ENCODE measurements around the gene NDUFA11.

NDUFA11 gene

GRCh38 chr19:5932146-5932545 lies 28.6 kb upstream of the NDUFA11 start:
- no peak for DNase-seq

GRCh38 chr19:5931251-5931650 lies 27.7 kb upstream of the NDUFA11 start:
- no peak for DNase-seq

DNA sequence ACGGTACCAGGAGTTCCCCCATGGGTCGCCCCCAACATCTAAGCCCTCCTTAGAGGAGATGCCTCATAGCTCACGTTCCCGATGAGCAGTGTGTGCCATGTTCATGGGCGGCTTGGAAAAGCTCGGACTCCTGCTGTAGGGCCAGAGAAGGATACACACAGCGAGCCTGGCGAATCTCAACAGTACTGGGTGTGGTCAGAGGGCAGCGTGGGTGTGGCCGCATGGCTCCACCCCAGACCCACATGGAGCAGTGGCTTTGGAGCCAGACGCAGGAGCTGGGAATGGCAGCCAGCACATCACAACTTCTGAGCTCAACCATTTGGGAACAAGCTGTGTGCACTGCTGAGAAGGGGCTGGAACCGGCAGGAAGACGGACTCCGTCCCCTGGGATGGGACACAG lies 26.0 kb upstream of the NDUFA11 start:
- no peak for DNase-seq

- DNase-seq, result no peak
These were observed 25.6 kb upstream of the NDUFA11 start for GRCh38 chr19:5929179-5929578.

DNA sequence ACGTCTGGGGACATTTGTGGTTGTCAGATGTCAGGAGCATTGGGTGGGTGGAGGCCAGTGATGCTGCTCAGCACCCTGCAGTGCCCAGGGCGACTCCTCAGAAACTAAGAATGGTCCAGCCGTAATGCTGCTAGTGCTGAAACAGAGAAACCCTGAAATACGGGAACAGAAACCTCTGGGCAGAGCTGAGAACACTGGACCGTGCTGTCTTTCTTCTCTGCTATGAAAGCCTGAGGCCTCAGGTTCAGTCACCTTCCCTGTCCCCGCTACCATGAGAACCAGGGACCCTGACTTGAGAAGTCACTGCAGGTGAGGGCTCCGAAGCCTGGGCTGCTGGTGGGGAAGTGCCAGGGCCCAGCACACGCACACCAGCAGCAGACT lies 23.8 kb upstream of the NDUFA11 start:
- DNase-seq, result no peak

- no peak for DNase-seq
These were observed 23.3 kb upstream of the NDUFA11 start for GRCh38 chr19:5926641-5927440.

- no peak for DNase-seq
These were observed 22.3 kb upstream of the NDUFA11 start for GRCh38 chr19:5925830-5926427.

- no peak for DNase-seq
These were observed 19.8 kb upstream of the NDUFA11 start for GRCh38 chr19:5923356-5923755.

DNA sequence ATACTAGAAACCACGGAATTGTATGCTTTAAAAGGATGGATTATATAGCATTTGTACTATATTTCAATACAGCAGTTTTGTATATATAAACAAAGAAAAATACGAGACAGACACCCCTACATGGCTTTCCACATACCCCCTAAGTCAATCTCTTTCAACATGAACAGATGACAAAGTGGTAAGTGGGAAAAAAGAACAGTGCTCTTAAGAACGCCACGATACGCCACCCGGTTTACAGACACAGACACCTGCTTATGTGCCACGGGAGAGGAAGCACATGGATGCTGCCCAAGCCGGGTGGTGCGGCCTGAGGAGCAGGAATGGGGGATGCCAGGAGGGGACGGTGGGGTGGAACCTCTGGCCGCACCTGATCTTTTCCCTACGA lies 18.6 kb upstream of the NDUFA11 start:
- no peak for DNase-seq

GRCh38 chr19:5921516-5922160 lies 18.0 kb upstream of the NDUFA11 start:
- no peak for DNase-seq

GRCh38 chr19:5918463-5919079 lies 15.0 kb upstream of the NDUFA11 start:
- DNase-seq, result no peak

DNA sequence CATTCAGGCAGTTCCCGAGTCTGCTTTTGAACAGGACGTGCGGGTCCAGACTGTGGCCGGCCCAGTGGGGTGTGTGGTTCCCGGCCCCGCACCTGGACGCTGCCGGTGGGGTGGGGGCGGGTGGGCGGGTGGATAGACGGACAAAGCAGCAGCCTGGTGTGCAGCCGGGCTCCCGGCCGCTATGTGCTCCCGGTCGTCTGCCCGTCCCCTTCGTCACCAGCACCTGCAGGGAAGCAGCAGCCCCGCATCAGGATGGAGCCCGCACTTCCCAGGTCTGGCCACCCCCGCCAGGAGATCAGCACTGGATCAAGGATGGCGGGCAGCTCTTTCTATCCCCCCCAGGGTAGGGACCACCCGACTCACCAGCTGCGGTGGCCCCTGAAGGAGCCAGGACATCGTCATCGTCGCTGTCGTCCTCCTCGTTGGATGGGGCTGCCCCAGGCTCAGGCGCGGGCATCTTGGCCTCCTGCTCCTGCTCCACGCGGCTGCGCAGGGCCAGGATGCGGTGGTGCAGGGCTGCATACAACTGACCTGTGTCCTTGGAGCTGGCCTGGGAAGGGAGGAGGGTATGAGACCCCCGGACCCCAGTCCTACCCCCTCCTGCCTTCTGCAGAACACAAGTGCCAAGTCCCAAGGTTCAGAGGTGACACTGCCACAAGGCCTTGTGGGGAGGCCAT lies 14.0 kb upstream of the NDUFA11 start:
- DNase-seq, result no peak

GRCh38 chr19:5916181-5916708 lies 12.7 kb upstream of the NDUFA11 start:
- DNase-seq, result no peak

- DNase-seq, result no peak
These were observed 12.2 kb upstream of the NDUFA11 start for GRCh38 chr19:5915782-5916165.

- DNase-seq, result no peak
These were observed 11.6 kb upstream of the NDUFA11 start for GRCh38 chr19:5914946-5915781.

DNA sequence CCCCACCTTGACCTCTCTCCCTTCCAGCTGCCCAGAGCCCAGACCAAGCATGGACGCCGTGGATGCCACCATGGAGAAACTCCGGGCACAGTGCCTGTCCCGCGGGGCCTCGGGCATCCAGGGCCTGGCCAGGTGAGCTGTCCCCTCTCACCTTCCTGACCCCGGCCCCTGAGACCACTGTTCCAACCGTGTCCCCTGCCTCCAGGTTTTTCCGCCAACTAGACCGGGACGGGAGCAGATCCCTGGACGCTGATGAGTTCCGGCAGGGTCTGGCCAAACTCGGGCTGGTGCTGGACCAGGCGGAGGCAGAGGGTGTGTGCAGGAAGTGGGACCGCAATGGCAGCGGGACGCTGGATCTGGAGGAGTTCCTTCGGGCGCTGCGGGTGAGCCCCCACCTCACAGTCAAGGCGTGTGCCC lies 10.8 kb upstream of the NDUFA11 start:
- no peak for DNase-seq

GRCh38 chr19:5913739-5914357 lies 10.3 kb upstream of the NDUFA11 start, which contains the start of gene CAPS:
Gene CAPS (plus strand): TSS chr19:5914254. CDS start chr19:5914407, 153 bp downstream.
- no peak for DNase-seq

- DNase-seq, result no peak
These were observed 7.8 kb upstream of the NDUFA11 start for GRCh38 chr19:5911366-5911765.

DNA sequence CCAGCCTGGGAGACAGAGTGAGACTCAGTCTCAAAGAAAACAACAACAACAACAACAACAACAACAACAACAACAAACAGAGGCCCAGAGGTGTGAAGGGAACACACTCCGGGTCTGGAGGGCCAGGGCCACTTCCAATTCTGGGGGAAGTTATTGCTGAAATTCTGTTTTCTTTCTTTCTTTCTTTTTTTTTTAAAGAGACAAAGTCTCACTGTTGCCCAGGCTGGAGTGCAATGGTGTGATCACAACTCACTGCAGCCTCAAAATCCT lies 7.0 kb upstream of the NDUFA11 start:
- DNase-seq, result no peak

DNA sequence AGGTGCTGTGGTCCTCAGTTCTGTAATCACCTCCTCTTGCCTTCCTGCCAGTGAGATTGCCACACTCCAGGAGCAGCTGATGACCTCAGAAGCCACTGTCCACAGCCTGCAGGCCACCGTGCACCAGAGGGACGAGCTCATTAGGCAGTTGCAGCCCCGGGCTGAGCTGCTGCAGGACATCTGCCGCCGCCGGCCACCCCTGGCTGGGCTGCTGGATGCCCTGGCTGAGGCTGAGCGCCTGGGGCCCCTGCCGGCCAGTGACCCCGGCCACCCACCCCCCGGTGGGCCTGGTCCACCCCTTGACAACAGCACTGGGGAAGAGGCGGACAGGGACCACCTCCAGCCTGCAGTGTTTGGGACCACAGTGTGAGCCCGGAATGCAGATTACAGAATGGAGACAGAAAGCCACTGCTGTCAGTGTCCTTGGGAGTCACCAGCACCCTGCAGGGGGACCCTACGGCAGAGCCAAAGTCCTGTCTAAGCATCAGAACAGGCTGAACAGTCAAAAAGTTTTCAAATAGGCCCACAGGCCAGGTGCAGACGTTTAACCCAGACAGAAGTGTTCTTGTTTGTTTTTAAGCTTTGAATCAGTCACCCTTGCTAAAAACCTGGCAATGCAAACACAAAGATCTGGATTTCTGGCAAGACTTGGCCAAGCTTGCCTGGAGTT lies 5.3 kb upstream of the NDUFA11 start:
- no peak for DNase-seq

DNA sequence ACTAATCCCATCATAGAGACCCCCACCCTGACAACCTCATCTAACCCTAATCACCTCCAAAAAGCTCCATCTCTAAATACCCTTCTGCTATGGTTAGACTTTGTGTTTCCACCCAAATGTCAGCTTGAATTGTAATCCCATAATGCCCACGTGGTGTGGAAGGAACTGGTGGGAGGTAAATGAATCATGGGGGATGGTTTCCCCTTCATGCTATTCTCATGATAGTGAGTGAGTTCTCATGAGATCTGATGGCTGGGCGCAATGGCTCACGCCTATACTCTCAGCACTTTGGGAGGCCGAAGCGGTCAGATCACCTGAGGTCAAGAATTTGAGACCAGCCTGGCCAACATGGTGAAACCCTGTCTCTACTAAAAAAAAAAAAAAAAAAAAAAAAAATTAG lies 3.7 kb upstream of the NDUFA11 start:
- DNase-seq, result no peak

All from activated CD4-positive, alpha-beta T cell treated with anti-CD3 and anti-CD28 coated beads for 4 hours (primary cell).